Fibroblast of pulmonary artery (primary cell): Measurements from ENCODE around the gene RIN3.
A peak's percentile ranks its signal among the peaks of the same experiment; 100 is the strongest.
"Not testable (repeated sequence)": the region's sequence is repeated elsewhere in the genome, so short reads cannot be mapped to it uniquely, and the experiment has no call there.

ENCODE experiments used
- DNase-seq: peaks from one replicate; pipeline ENCODE4 v3.0.0-alpha.2; 2010; ENCODE audit warnings: low read depth
- H3K4me3 ChIP-seq: replicated peaks from 2 replicates; pipeline ENCODE4 v1.5.1; 2011; ENCODE audit warnings: low read depth, mild to moderate bottlenecking, control low read depth, low read length, moderate library complexity
- CTCF ChIP-seq: IDR thresholded peaks from 2 replicates; pipeline ENCODE4 v1.5.1; 2011; ENCODE audit warnings: mild to moderate bottlenecking, control low read depth, low read length, inconsistent platforms; ENCODE audit errors: missing control alignments

Gene RIN3

GRCh38 chr14:92677087-92677668 is 163.6 kb downstream of the RIN3 start:
- TF ChIP-seq CTCF, result no peak
- H3K4me3 ChIP-seq, result no peak overlapping the region
- DNase-seq, result no peak

- DNase-seq, result no peak
- TF ChIP-seq CTCF, result no peak
- H3K4me3 ChIP-seq, result no peak overlapping the region
Observed at GRCh38 chr14:92677955-92678354, 164.4 kb downstream of the RIN3 start.

GRCh38 chr14:92678766-92679165 is 165.2 kb downstream of the RIN3 start:
- TF ChIP-seq CTCF, result no peak
- no peak overlapping the region for H3K4me3 ChIP-seq
- no peak for DNase-seq

GRCh38 chr14:92679246-92679645 is 165.7 kb downstream of the RIN3 start:
- TF ChIP-seq CTCF, result no peak
- DNase-seq, result no peak
- no peak overlapping the region for H3K4me3 ChIP-seq

DNA sequence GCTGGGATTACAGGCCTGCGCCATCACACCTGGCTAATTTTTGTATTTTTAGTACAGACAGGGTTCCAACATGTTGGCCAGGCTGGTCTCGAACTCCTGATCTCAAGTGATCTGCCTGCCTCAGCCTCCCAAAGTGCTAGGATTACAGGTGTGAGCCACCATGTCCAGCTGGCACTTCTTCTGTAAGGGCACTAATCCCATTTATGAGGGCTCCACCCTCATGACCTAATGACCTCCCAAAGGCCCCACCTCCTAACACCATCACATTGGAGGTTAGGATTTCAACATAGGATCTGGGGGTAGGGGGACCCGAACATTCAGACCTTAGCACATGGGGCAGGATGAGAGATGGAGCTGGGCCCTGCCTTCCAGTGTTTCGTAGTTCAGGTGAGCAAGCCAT is 166.7 kb downstream of the RIN3 start:
- not testable (repeated sequence) for H3K4me3 ChIP-seq, DNase-seq

DNA sequence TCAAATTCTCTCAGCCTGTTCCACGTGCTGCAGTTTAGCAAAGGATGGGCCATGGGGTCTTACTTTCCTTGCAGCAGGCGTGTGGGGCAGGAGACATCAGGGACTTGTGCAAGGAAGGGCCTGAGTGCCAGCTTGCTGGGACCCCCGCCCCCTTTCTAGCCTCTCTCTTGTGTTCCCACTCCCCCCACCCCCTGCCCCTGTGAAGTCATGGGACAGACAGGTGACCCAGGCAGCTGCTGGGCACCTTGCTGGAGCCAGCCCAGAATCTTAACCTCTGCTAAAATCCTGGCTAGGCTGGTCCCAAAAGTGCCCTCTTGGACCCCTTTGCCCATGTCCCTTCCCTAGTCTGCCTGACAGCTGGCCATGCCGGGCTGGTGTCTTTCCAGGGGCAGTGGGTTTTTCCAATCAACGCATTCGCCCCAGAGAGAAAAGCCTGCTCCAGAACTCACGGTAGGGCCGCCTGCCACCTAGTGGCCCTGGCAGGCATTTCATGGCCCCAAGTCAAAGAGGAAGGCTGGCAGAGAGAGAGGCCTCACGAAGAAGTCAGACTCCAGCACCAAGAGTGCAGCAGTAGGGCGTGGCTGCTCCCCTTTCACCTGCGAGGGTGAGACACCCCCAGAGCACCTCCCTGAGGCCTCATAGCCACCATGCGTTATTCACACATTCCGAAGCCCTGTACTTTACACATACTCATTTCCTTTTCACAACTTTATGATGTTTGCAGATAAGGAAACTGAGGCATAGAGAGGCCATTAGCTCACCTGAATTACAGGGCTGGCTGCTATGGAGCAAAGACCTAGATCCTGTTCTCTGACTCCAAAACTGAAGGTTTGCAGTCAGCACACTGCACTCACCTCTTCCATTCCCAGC is 167.4 kb downstream of the RIN3 start:
- TF ChIP-seq CTCF, result peak; percentile 97
- DNase-seq, result peak; percentile 82
- no peak overlapping the region for H3K4me3 ChIP-seq

DNA sequence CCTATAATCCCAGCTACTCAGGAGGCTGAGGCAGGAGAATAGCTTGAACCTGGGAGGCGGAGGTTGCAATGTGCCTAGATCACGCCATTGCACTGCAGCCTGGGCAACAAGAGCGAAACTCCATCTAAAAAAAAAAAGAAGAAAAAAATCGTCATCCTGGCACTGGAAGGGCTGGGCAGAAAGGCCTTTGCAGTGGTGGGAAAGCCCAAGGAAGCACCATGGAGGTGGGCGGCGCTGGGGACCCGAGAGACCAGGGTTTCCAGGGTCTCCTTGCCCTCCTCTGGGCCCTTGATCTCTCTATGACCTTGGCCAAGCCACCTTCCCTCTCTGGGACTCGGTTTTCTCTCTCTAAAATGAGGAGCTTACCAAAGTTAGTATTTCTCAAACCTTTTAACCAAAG is 169.5 kb downstream of the RIN3 start:
- no peak overlapping the region for H3K4me3 ChIP-seq
- no peak for DNase-seq
- no peak for TF ChIP-seq CTCF
